Measurements from ENCODE around the gene BMPR2.
"Not testable (repeated sequence)": the region's sequence is repeated elsewhere in the genome, so short reads cannot be mapped to it uniquely, and the experiment has no call there.

The BMPR2 gene

DNA sequence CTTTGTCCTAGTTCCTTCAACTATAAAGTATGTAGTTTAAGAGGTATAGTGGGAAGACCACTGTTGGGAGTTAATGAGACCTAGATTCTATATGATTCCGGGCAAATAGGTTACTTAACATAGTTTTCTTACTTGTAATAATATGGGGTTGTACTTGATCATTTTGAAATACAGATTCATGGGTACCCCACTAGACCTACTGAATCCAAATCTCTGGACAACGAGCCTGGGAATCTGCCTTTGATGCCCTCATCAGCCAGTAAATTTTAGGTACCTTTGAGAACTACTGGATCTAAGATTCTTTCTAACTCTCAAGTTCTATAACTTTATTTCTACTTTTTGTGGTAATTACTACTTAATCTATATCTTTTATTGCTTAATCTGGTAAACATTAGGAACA lies 6.6 kb downstream of the BMPR2 start:
- Histone ChIP-seq H3K27me3 (ENCODE audit: control insufficient read depth in 1 of 2, insufficient read depth in 1 of 2, low read length in 2 of 2) (no peaks in the 10 kb centered on the region), H3K9ac (ENCODE audit: low read length) (no peak overlapping the region), H3K36me3 (ENCODE audit: control insufficient read depth in 1 of 2, insufficient read depth in 2 of 2, low read depth in 1 of 2, low read length in 2 of 2) (peaks cover 0 to 4% of the 10 kb centered on the region in 2 experiments), H2BK12ac (ENCODE audit: low read length in 2 of 2) (no peak overlapping the region), H3K4me1 (ENCODE audit: control insufficient read depth, insufficient read depth, low read depth, low read length) (peaks cover 2% of the 10 kb centered on the region), H3K14ac (ENCODE audit: low read length in 2 of 2) (no peak overlapping the region), H3K4me3 (ENCODE audit: insufficient read depth in 1 of 2, low read depth in 1 of 2, low read length in 2 of 2) (no peak overlapping the region), H2BK120ac (ENCODE audit: low read depth, low read length) (no peak overlapping the region), H3K79me1 (replicated peaks; ENCODE audit: low read length, poor library complexity, severe bottlenecking) (no peaks in the 10 kb centered on the region), H3K9me3 (ENCODE audit: control insufficient read depth, low read length) (no peaks in the 10 kb centered on the region), H2AFZ (ENCODE audit: low read depth, low read length) (no peak overlapping the region), H2AK5ac (ENCODE audit: low read length, severe bottlenecking) (no peak overlapping the region), H3K4ac (ENCODE audit: low read depth in 1 of 2, low read length in 2 of 2) (no peak overlapping the region), H3K27ac (ENCODE audit: low read length, poor library complexity, severe bottlenecking) (no peak overlapping the region), H3K4me2 (ENCODE audit: low read length, poor library complexity, severe bottlenecking) (no peak overlapping the region), H2BK5ac (ENCODE audit: low read depth, low read length, poor library complexity, severe bottlenecking) (no peak overlapping the region), H3K23ac (ENCODE audit: low read length in 2 of 2) (no peak overlapping the region), H4K8ac (ENCODE audit: low read length) (no peak overlapping the region), H3K18ac (ENCODE audit: low read depth in 1 of 2, low read length in 2 of 2) (no peak overlapping the region), H4K91ac (ENCODE audit: low read length) (no peak overlapping the region), H2BK15ac (ENCODE audit: low read depth, poor library complexity, severe bottlenecking) (no peak overlapping the region)
- DNase-seq, result no peak
- WGBS, result 100% methylated on average over 1 of the region's 2 CpGs

DNA sequence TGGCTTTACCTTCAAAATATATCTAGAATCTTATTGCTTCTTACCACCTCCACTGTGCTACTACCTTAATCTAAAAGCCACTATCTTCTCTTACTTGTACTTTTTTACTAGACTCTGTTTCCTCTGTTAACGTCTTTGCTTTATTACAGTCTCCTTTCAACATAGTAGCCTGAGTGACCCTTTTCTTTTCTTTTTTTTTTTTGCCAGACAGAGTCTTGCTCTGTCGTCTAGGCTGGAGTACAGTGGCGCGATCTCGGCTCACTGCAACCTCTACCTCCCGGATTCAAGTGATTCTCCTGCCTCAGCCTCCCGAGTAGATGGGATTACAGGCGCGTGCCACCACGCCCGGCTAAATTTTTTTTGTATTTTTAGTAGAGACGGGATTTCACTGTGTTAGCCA lies 10.4 kb downstream of the BMPR2 start:
- not testable (repeated sequence) for H2AFZ ChIP-seq (ENCODE audit: low read depth, low read length); H3K18ac ChIP-seq (ENCODE audit: low read depth in 1 of 2, low read length in 2 of 2); H2BK15ac ChIP-seq (ENCODE audit: low read depth, poor library complexity, severe bottlenecking)

DNA sequence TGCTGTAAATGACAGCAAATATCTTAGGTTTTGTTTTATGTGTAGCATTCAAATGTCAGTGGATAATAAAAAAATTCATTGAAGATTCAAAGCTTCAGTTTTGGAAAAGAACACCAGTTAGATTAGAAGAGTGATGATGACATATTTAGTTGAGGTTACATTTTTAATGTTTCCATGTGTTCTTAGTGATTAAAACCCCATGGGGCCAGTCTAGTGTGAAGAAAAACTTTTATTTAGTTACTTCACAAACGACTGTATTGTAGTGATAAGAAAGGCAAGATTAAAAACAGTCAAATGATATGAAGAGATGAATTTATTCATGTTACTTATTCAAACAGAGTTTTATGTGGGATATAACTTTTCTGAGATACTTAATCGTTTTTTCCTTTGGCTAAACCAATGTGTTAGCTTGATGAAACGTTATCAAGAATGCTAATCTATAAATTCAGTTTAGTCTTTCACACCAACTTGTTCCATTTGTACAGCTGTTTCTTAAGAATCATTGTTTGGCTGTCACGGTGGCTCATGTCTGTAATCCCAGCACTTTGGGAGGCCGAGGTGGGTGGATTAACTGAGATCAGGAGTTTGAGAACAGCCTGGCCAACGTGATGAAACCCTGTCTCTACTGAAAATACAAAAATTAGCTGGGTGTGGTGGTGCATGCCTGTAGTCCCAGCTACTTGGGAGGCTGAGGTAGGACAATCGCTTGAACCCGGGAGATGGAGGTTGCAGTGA lies 11.6 kb downstream of the BMPR2 start:
- Histone ChIP-seq H2BK120ac (ENCODE audit: low read depth, low read length) (no peak overlapping the region), H2AK5ac (ENCODE audit: low read length, severe bottlenecking) (no peak overlapping the region), H2BK15ac (ENCODE audit: low read depth, poor library complexity, severe bottlenecking) (no peak overlapping the region), H3K36me3 (ENCODE audit: control insufficient read depth in 1 of 2, insufficient read depth in 2 of 2, low read depth in 1 of 2, low read length in 2 of 2) (peaks cover 0 to 8% of the 10 kb centered on the region in 2 experiments), H2BK5ac (ENCODE audit: low read depth, low read length, poor library complexity, severe bottlenecking) (no peak overlapping the region), H3K18ac (ENCODE audit: low read depth in 1 of 2, low read length in 2 of 2) (no peak overlapping the region), H2AFZ (ENCODE audit: low read depth, low read length) (no peak overlapping the region), H3K23ac (ENCODE audit: low read length in 2 of 2) (no peak overlapping the region), H3K9me3 (ENCODE audit: control insufficient read depth, low read length) (no peaks in the 10 kb centered on the region), H3K9ac (ENCODE audit: low read length) (peak overlapping the region; percentile 25), H3K79me1 (replicated peaks; ENCODE audit: low read length, poor library complexity, severe bottlenecking) (no peaks in the 10 kb centered on the region), H3K4ac (ENCODE audit: low read depth in 1 of 2, low read length in 2 of 2) (no peak overlapping the region), H4K8ac (ENCODE audit: low read length) (no peak overlapping the region), H3K14ac (ENCODE audit: low read length in 2 of 2) (no peak overlapping the region), H3K27me3 (ENCODE audit: control insufficient read depth in 1 of 2, insufficient read depth in 1 of 2, low read length in 2 of 2) (no peaks in the 10 kb centered on the region), H3K4me3 (ENCODE audit: insufficient read depth in 1 of 2, low read depth in 1 of 2, low read length in 2 of 2) (no peak overlapping the region), H3K4me2 (ENCODE audit: low read length, poor library complexity, severe bottlenecking) (no peak overlapping the region), H3K4me1 (ENCODE audit: control insufficient read depth, insufficient read depth, low read depth, low read length) (no peaks in the 10 kb centered on the region), H2BK12ac (ENCODE audit: low read length in 2 of 2) (no peak overlapping the region), H4K91ac (ENCODE audit: low read length) (no peak overlapping the region), H3K27ac (ENCODE audit: low read length, poor library complexity, severe bottlenecking) (no peak overlapping the region)
- 96% methylated on average over 6 of the region's 8 CpGs for WGBS
- no peak for DNase-seq

More for the DNA sequence above, 10.4 kb downstream of the BMPR2 start:
- not testable (repeated sequence) for H4K8ac ChIP-seq (ENCODE audit: low read length); H3K14ac ChIP-seq (ENCODE audit: low read length in 2 of 2); H3K9me3 ChIP-seq (ENCODE audit: control insufficient read depth, low read length); H2AK5ac ChIP-seq (ENCODE audit: low read length, severe bottlenecking); H3K36me3 ChIP-seq (ENCODE audit: control insufficient read depth in 1 of 2, insufficient read depth in 2 of 2, low read depth in 1 of 2, low read length in 2 of 2); H3K27me3 ChIP-seq (ENCODE audit: control insufficient read depth in 1 of 2, insufficient read depth in 1 of 2, low read length in 2 of 2); H2BK12ac ChIP-seq (ENCODE audit: low read length in 2 of 2); H2BK5ac ChIP-seq (ENCODE audit: low read depth, low read length, poor library complexity, severe bottlenecking); H3K27ac ChIP-seq (ENCODE audit: low read length, poor library complexity, severe bottlenecking); H3K23ac ChIP-seq (ENCODE audit: low read length in 2 of 2); H3K4me1 ChIP-seq (ENCODE audit: control insufficient read depth, insufficient read depth, low read depth, low read length); H3K4me2 ChIP-seq (ENCODE audit: low read length, poor library complexity, severe bottlenecking); H3K4me3 ChIP-seq (ENCODE audit: insufficient read depth in 1 of 2, low read depth in 1 of 2, low read length in 2 of 2); H3K4ac ChIP-seq (ENCODE audit: low read depth in 1 of 2, low read length in 2 of 2); H4K91ac ChIP-seq (ENCODE audit: low read length); DNase-seq; H3K79me1 ChIP-seq (replicated peaks; ENCODE audit: low read length, poor library complexity, severe bottlenecking); H3K9ac ChIP-seq (ENCODE audit: low read length); H2BK120ac ChIP-seq (ENCODE audit: low read depth, low read length)
- WGBS, result 89% methylated on average over 12 of the region's 12 CpGs

DNA sequence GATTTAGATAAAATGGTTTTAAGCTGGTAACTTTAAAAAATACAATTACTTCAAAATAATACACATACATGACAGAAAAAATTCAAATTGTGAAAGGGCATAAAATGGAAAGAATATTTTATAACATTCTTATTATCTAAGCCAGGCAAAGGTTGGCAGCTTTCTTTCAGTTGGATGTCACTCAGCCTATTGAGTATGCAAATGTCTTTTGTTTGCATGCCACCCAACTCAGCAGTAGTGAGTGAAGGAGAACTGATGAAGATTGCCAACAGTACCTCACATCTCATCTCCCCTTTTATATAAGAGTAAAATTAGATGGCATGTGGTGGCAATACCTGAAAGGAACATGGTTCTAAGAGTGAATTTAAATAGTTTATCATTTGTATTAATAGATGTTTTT lies 24.8 kb downstream of the BMPR2 start:
- Histone ChIP-seq H2BK5ac (ENCODE audit: low read depth, low read length, poor library complexity, severe bottlenecking) (no peak overlapping the region), H3K36me3 (ENCODE audit: control insufficient read depth in 1 of 2, insufficient read depth in 2 of 2, low read depth in 1 of 2, low read length in 2 of 2) (peaks cover 0 to 7% of the 10 kb centered on the region in 2 experiments), H3K27ac (ENCODE audit: low read length, poor library complexity, severe bottlenecking) (no peak overlapping the region), H3K9ac (ENCODE audit: low read length) (no peak overlapping the region), H3K4ac (ENCODE audit: low read depth in 1 of 2, low read length in 2 of 2) (no peak overlapping the region), H2AK5ac (ENCODE audit: low read length, severe bottlenecking) (no peak overlapping the region), H3K18ac (ENCODE audit: low read depth in 1 of 2, low read length in 2 of 2) (no peak overlapping the region), H3K4me2 (ENCODE audit: low read length, poor library complexity, severe bottlenecking) (no peak overlapping the region), H3K4me1 (ENCODE audit: control insufficient read depth, insufficient read depth, low read depth, low read length) (no peaks in the 10 kb centered on the region), H3K14ac (ENCODE audit: low read length in 2 of 2) (no peak overlapping the region), H3K4me3 (ENCODE audit: insufficient read depth in 1 of 2, low read depth in 1 of 2, low read length in 2 of 2) (no peak overlapping the region), H4K8ac (ENCODE audit: low read length) (no peak overlapping the region), H3K9me3 (ENCODE audit: control insufficient read depth, low read length) (no peaks in the 10 kb centered on the region), H2BK15ac (ENCODE audit: low read depth, poor library complexity, severe bottlenecking) (no peak overlapping the region), H2BK120ac (ENCODE audit: low read depth, low read length) (no peak overlapping the region), H2BK12ac (ENCODE audit: low read length in 2 of 2) (no peak overlapping the region), H4K91ac (ENCODE audit: low read length) (no peak overlapping the region), H2AFZ (ENCODE audit: low read depth, low read length) (no peak overlapping the region), H3K79me1 (replicated peaks; ENCODE audit: low read length, poor library complexity, severe bottlenecking) (peaks cover 13% of the 10 kb centered on the region), H3K23ac (ENCODE audit: low read length in 2 of 2) (no peak overlapping the region), H3K27me3 (ENCODE audit: control insufficient read depth in 1 of 2, insufficient read depth in 1 of 2, low read length in 2 of 2) (no peaks in the 10 kb centered on the region)
- DNase-seq, result no peak

All from mesenchymal stem cell (in vitro differentiated cells and primary cell).